Measurements from ENCODE around the gene INSR. TPM values are rescaled to one million over a fixed set of nuclear protein-coding genes. Genes with fewer than 3 reads are reported as not detected.

Gene INSR
- polyA plus RNA-seq, 5 donors, result 11.8 to 15.7 (median 13.8) TPM

- DNase-seq, result no peak
Observed at GRCh38 chr19:7142771-7143170, 151.4 kb downstream of the INSR start.

- DNase-seq, result no peak
Observed at GRCh38 chr19:7140137-7140536, 154.1 kb downstream of the INSR start.

- no peak for DNase-seq
Observed at GRCh38 chr19:7139095-7139494, 155.1 kb downstream of the INSR start.

- no peak for DNase-seq
Observed at GRCh38 chr19:7138402-7138801, 155.8 kb downstream of the INSR start.

- no peak for DNase-seq
Observed at GRCh38 chr19:7137120-7137519, 157.1 kb downstream of the INSR start.

GRCh38 chr19:7132054-7132453 is 162.2 kb downstream of the INSR start:
- no peak for DNase-seq

- DNase-seq, result no peak
Observed at GRCh38 chr19:7130043-7130442, 164.2 kb downstream of the INSR start.

- no peak for DNase-seq
Observed at GRCh38 chr19:7126132-7126531, 168.1 kb downstream of the INSR start.

- DNase-seq, result no peak
Observed at GRCh38 chr19:7125221-7125620, 169.0 kb downstream of the INSR start.

- no peak for DNase-seq
Observed at GRCh38 chr19:7124782-7125181, 169.4 kb downstream of the INSR start.

GRCh38 chr19:7122701-7123100 is 171.5 kb downstream of the INSR start:
- no peak for DNase-seq

- no peak for DNase-seq
Observed at GRCh38 chr19:7120499-7120898, 173.7 kb downstream of the INSR start.

GRCh38 chr19:7119582-7119981 is 174.6 kb downstream of the INSR start:
- no peak for DNase-seq

- DNase-seq, result no peak
Observed at GRCh38 chr19:7117248-7117647, 177.0 kb downstream of the INSR start.

- DNase-seq, result no peak
Observed at GRCh38 chr19:7115721-7116120, 178.5 kb downstream of the INSR start.

GRCh38 chr19:7113233-7113632 is 181.0 kb downstream of the INSR start:
- DNase-seq, result no peak

GRCh38 chr19:7112675-7113074 is 181.5 kb downstream of the INSR start:
- DNase-seq, result no peak

- DNase-seq, result no peak
Observed at GRCh38 chr19:7109678-7110289, 184.4 kb downstream of the INSR start.

GRCh38 chr19:7106711-7107657 is 187.2 kb downstream of the INSR start:
- no peak for DNase-seq

- DNase-seq, result no peak
Observed at GRCh38 chr19:7104747-7105447, 189.3 kb downstream of the INSR start.

- DNase-seq, result no peak
Observed at GRCh38 chr19:7101498-7102253, 192.5 kb downstream of the INSR start.

GRCh38 chr19:7099597-7099921 is 194.7 kb downstream of the INSR start:
- DNase-seq, result no peak

Measured in right lung (tissue), 5 donors.